ENCODE results near the gene MARF1. TPM values are rescaled to one million over a fixed set of nuclear protein-coding genes. Genes with fewer than 3 reads are reported as not detected.
A peak's percentile ranks its signal among the peaks of the same experiment; 100 is the strongest.

MARF1 gene
- total RNA-seq, 1 donor from 2014 or later, result 50.8 TPM

DNA sequence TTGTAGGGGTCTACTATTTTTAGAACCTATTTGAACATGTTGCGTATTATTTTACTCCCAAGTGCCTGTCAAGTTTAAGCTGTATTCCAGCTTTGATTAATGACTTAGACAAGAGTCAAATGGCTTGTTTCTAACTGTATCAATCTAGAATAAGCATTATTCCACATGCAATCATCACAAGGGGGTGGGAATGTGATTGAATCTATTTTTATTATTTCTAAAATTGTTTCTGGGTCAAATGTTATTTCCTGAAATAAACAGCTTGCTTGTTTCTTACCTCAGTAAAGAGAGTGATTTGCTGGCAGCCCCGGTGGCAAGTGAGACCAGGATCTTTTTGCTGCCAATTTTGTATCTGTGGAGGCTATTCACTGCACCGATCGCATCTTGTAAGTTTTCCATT lies 21.5 kb downstream of the MARF1 start:
- Mint-ChIP-seq H3K4me3 (ENCODE audit: unreplicated experiment) (no peak overlapping the region), H3K27ac (ENCODE audit: unreplicated experiment) (no peak overlapping the region), H3K36me3 (ENCODE audit: low read depth) (peaks cover 43% of the 10 kb centered on the region), H3K27me3 (ENCODE audit: low read depth) (no peaks in the 10 kb centered on the region), H3K4me1 (ENCODE audit: low read depth) (peaks cover 12% of the 10 kb centered on the region), H3K9me3 (ENCODE audit: low read depth) (no peaks in the 10 kb centered on the region)
- no peak for DNase-seq (ENCODE audit: low spot score)
- TF ChIP-seq, protein P1, sequence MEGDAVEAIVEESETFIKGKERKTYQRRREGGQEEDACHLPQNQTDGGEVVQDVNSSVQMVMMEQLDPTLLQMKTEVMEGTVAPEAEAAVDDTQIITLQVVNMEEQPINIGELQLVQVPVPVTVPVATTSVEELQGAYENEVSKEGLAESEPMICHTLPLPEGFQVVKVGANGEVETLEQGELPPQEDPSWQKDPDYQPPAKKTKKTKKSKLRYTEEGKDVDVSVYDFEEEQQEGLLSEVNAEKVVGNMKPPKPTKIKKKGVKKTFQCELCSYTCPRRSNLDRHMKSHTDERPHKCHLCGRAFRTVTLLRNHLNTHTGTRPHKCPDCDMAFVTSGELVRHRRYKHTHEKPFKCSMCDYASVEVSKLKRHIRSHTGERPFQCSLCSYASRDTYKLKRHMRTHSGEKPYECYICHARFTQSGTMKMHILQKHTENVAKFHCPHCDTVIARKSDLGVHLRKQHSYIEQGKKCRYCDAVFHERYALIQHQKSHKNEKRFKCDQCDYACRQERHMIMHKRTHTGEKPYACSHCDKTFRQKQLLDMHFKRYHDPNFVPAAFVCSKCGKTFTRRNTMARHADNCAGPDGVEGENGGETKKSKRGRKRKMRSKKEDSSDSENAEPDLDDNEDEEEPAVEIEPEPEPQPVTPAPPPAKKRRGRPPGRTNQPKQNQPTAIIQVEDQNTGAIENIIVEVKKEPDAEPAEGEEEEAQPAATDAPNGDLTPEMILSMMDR (IDR thresholded peaks at IDR 0.05), result no peak

DNA sequence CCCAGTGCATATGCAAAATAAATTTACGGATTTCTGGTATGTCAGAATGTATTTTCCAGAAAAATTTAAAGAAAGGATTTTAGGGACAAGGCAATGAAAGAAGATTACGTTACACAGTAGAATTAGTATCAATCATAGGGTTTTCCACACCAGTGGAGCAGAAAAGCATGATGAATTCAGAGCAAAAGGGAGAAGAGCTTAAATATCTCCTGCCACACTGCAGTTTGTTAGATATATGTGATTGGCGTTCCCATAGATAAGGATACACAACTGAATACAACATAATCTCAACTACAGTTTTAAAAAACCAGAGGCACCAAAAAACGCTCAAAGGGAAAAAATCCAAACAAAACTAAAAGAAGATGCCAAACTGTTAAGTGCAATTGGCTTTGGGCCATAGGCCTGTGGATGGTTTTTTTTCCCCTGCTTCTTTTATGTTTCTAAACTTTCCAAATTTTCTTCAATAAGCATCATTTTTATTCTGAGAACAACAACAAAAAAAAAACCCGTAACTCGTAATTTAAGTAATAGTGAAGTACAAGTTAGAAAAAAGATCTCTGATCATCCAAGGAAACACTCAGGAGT lies 22.3 kb downstream of the MARF1 start:
- Mint-ChIP-seq H3K4me1 (ENCODE audit: low read depth) (peaks cover 12% of the 10 kb centered on the region), H3K27ac (ENCODE audit: unreplicated experiment) (no peak overlapping the region), H3K36me3 (ENCODE audit: low read depth) (peaks cover 48% of the 10 kb centered on the region), H3K9me3 (ENCODE audit: low read depth) (no peaks in the 10 kb centered on the region), H3K27me3 (ENCODE audit: low read depth) (no peaks in the 10 kb centered on the region), H3K4me3 (ENCODE audit: unreplicated experiment) (no peak overlapping the region)
- no peak for DNase-seq (ENCODE audit: low spot score)
- TF ChIP-seq, protein P1 (IDR thresholded peaks at IDR 0.05), result no peak

DNA sequence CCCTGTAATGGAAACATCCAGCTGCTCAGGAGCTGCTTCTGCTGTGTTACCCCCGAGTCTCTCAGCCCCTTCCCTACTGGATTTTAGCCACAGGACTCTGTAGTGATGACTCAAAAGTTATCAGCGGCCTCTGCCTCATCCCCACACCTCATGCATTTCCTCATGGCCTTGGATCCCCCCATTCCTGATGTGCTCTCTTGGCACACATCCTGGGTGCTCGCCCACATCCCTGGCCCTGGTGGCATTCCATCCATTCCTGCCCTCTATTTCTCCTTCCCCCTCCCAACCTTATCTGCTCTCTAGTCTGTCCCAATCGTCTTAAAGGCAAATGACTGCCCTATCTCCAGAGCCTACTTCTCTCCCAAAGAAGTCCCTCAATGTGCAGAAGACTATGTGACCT lies 24.6 kb downstream of the MARF1 start:
- no peaks in the 10 kb centered on the region for H3K27me3 Mint-ChIP-seq (ENCODE audit: low read depth)
- peaks cover 14% of the 10 kb centered on the region for H3K4me1 Mint-ChIP-seq (ENCODE audit: low read depth)
- TF ChIP-seq, protein P1 (IDR thresholded peaks at IDR 0.05), result no peak
- H3K36me3 Mint-ChIP-seq (ENCODE audit: low read depth), result peaks cover 42% of the 10 kb centered on the region
- no peaks in the 10 kb centered on the region for H3K9me3 Mint-ChIP-seq (ENCODE audit: low read depth)
- no peak for DNase-seq (ENCODE audit: low spot score)
- peak overlapping the region; percentile 34 for H3K27ac Mint-ChIP-seq (ENCODE audit: unreplicated experiment)
- no peak overlapping the region for H3K4me3 Mint-ChIP-seq (ENCODE audit: unreplicated experiment)

GRCh38 chr16:15617901-15618300 lies 25.1 kb downstream of the MARF1 start:
- TF ChIP-seq, protein P1 (IDR thresholded peaks at IDR 0.05), result no peak
- Mint-ChIP-seq H3K4me1 (ENCODE audit: low read depth) (peaks cover 14% of the 10 kb centered on the region), H3K4me3 (ENCODE audit: unreplicated experiment) (no peak overlapping the region), H3K27ac (ENCODE audit: unreplicated experiment) (no peak overlapping the region), H3K27me3 (ENCODE audit: low read depth) (no peaks in the 10 kb centered on the region), H3K9me3 (ENCODE audit: low read depth) (no peaks in the 10 kb centered on the region), H3K36me3 (ENCODE audit: low read depth) (peaks cover 43% of the 10 kb centered on the region)
- DNase-seq (ENCODE audit: low spot score), result no peak

DNA sequence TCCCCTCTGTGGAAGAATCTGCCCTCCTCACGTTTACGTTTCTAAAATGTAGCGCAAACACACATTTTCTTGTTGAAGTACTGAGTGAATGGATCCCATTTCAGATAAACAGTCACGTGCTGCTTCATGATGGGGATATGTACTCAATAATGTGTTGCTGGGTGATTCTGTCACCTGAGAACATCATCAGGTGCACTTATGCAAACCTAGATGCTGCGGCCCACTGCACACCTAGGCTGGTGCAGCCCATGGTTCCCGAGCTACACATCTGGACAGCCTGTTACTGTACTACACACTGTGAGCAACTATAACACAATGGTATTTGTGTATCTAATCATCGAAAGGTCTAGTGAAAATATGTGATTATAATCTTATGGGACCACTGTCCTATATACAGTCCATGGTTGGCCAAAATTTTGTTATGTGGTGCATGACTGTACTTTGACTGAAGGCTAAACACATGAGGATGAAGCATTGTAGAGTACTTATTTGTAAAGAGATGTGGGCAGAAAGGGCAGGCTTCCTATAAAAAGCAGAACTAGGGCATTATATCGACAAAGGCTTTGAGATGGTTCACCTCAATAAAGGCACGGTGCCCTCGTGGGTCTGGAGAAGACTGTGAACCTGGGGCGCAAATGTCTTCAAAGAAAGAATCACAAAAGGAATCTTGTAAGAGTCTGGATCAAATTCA lies 26.3 kb downstream of the MARF1 start:
- Mint-ChIP-seq H3K27ac (ENCODE audit: unreplicated experiment) (no peak overlapping the region), H3K27me3 (ENCODE audit: low read depth) (no peaks in the 10 kb centered on the region), H3K4me1 (ENCODE audit: low read depth) (peaks cover 14% of the 10 kb centered on the region), H3K9me3 (ENCODE audit: low read depth) (no peaks in the 10 kb centered on the region), H3K36me3 (ENCODE audit: low read depth) (peaks cover 47% of the 10 kb centered on the region), H3K4me3 (ENCODE audit: unreplicated experiment) (no peak overlapping the region)
- TF ChIP-seq, protein P1 (IDR thresholded peaks at IDR 0.05), result no peak
- no peak for DNase-seq (ENCODE audit: low spot score)
